ENCODE data around the gene IRX2.

- TF ChIP-seq CTCF (IDR thresholded peaks at IDR 0.05) (no peak), POLR2A (IDR thresholded peaks at IDR 0.05) (no peak)
These were observed 36.7 kb downstream of the IRX2 start for GRCh38 chr5:2714805-2715204.
